BE2C (cell line): ENCODE measurements around the gene TRIO.
A peak's percentile ranks its signal among the peaks of the same experiment; 100 is the strongest.

ENCODE experiments used
- DNase-seq: peaks from one replicate; pipeline ENCODE4 v3.0.0-alpha.2; 2020
- H3K27me3 ChIP-seq: fragments of 250-450 bp; sonication (Bioruptor Pico); 2 replicates; pipeline ENCODE4 v1.5.1; 2020; ENCODE audit warnings: mild to moderate bottlenecking
- H3K36me3 ChIP-seq: fragments of 250-450 bp; sonication (Bioruptor Pico); 2 replicates; pipeline ENCODE4 v1.5.1; 2020; ENCODE audit warnings: mild to moderate bottlenecking
- H3K4me1 ChIP-seq: fragments of 250-450 bp; sonication (Bioruptor Pico); 2 replicates; pipeline ENCODE4 v1.5.1; 2020
- H3K4me3 ChIP-seq: 2 replicates; pipeline ENCODE4 v1.5.1; 2011; ENCODE audit warnings: low read depth, low read length
- H3K9me3 ChIP-seq: fragments of 250-450 bp; sonication (Bioruptor Pico); 2 replicates; pipeline ENCODE4 v1.5.1; 2020
- TF ChIP-seq, protein P1 (sequence below): IDR thresholded peaks from 2 replicates; pipeline ENCODE4 v1.5.1; 2012; ENCODE audit warnings: mild to moderate bottlenecking, low read depth, low read length

TRIO gene

GRCh38 chr5:14190194-14191164 lies 47.3 kb downstream of the TRIO start:
- Histone ChIP-seq H3K4me1 (peaks cover 53% of the 10 kb centered on the region), H3K4me3 (no peak overlapping the region), H3K27me3 (no peaks in the 10 kb centered on the region), H3K9me3 (no peaks in the 10 kb centered on the region), H3K36me3 (no peaks in the 10 kb centered on the region)
- TF ChIP-seq, protein P1, sequence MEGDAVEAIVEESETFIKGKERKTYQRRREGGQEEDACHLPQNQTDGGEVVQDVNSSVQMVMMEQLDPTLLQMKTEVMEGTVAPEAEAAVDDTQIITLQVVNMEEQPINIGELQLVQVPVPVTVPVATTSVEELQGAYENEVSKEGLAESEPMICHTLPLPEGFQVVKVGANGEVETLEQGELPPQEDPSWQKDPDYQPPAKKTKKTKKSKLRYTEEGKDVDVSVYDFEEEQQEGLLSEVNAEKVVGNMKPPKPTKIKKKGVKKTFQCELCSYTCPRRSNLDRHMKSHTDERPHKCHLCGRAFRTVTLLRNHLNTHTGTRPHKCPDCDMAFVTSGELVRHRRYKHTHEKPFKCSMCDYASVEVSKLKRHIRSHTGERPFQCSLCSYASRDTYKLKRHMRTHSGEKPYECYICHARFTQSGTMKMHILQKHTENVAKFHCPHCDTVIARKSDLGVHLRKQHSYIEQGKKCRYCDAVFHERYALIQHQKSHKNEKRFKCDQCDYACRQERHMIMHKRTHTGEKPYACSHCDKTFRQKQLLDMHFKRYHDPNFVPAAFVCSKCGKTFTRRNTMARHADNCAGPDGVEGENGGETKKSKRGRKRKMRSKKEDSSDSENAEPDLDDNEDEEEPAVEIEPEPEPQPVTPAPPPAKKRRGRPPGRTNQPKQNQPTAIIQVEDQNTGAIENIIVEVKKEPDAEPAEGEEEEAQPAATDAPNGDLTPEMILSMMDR = no peak
- DNase-seq = no peak

DNA sequence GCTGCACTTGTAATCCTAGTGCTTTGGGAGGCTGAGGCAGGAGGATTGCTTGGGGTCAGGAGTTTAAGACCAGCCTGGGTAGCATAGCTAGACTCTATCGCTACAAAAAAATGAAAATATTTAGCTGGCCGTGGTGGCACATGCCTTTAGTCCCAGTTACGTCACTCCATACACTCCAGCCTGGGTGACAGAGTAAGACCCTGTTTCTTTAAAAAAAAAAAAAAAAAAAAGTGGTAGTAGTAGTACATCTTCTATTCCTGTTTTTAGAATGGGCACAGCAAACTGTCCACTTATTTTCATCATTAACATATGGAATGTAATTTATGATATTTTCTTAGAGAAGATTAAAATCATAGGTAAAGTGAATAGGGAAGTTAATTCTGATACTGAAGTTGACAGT lies 48.2 kb downstream of the TRIO start:
- Histone ChIP-seq H3K36me3 (no peaks in the 10 kb centered on the region), H3K4me1 (peaks cover 54% of the 10 kb centered on the region), H3K27me3 (no peaks in the 10 kb centered on the region), H3K9me3 (no peaks in the 10 kb centered on the region), H3K4me3 (no peak overlapping the region)
- TF ChIP-seq, protein P1 = no peak
- no peak for DNase-seq

GRCh38 chr5:14193496-14193895 lies 50.4 kb downstream of the TRIO start:
- no peak for DNase-seq
- no peaks in the 10 kb centered on the region for H3K9me3 ChIP-seq
- TF ChIP-seq, protein P1 = no peak
- peaks cover 60% of the 10 kb centered on the region for H3K4me1 ChIP-seq
- no peaks in the 10 kb centered on the region for H3K36me3 ChIP-seq
- no peaks in the 10 kb centered on the region for H3K27me3 ChIP-seq
- H3K4me3 ChIP-seq = no peak overlapping the region

- Histone ChIP-seq H3K4me1 (peaks cover 52% of the 10 kb centered on the region), H3K4me3 (no peak overlapping the region), H3K9me3 (no peaks in the 10 kb centered on the region), H3K36me3 (no peaks in the 10 kb centered on the region), H3K27me3 (no peaks in the 10 kb centered on the region)
- DNase-seq = no peak
- TF ChIP-seq, protein P1 = no peak
Observed at GRCh38 chr5:14195588-14195987, 52.4 kb downstream of the TRIO start.

DNA sequence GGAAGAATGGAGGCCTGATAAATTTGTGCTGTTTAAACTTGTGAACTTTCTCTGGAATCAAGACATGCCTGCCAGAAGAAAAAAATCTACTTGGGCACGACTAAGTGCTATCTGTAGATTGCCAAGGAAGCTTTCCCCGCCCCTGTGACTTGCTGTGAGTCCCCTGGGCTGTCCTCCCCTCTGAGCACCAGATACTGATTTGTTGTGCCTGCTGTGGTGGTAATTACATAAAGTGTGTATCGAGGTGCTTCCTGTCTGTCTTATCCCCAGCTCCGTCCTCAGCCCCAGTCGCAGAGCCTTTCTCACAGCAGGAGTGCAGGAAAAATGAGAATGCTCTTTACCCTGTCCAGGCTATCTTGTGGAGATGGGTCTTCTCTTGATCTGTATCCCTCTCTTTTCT lies 53.9 kb downstream of the TRIO start:
- peak; percentile 74 for DNase-seq
- TF ChIP-seq, protein P1 = no peak
- no peaks in the 10 kb centered on the region for H3K9me3 ChIP-seq

DNA sequence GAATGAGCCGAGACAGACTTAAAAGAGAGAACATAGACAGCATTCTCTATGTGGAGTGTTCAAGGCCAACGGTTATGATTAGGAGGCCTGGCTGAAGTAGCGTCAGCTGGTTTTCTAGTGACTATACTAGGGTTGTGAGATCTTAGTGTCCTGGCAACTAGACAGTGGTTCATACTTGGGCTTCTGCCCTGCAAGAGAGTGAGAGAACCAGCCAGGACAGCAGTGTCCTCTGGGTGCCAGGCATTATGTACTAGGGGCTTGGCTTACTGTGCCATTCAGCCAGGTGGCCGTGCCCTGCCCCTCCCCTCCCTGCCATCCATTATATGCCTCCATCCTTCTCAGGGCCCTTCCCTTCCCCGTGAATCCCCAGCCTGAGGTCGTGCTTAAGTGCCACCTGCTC lies 56.8 kb downstream of the TRIO start:
- no peak for DNase-seq
- Histone ChIP-seq H3K4me3 (no peak overlapping the region), H3K4me1 (peaks cover 35% of the 10 kb centered on the region), H3K27me3 (no peaks in the 10 kb centered on the region), H3K9me3 (no peaks in the 10 kb centered on the region), H3K36me3 (no peaks in the 10 kb centered on the region)
- TF ChIP-seq, protein P1 = no peak

More for the DNA sequence above, 53.9 kb downstream of the TRIO start:
- no peaks in the 10 kb centered on the region for H3K36me3 ChIP-seq
- H3K27me3 ChIP-seq = no peaks in the 10 kb centered on the region
- peaks cover 47% of the 10 kb centered on the region for H3K4me1 ChIP-seq
- H3K4me3 ChIP-seq = no peak overlapping the region
